Loucy (cell line): Measurements from ENCODE around the gene ZNF138.
"Not testable (repeated sequence)": the region's sequence is repeated elsewhere in the genome, so short reads cannot be mapped to it uniquely, and the experiment has no call there.

ENCODE experiments used
- EZH2phosphoT487 ChIP-seq: fragments of 200-600 bp; IDR thresholded peaks from 2 replicates; pipeline ENCODE4 v1.6.1; 2018; ENCODE audit warnings: antibody characterized with exemption, mild to moderate bottlenecking, moderate library complexity, borderline replicate concordance
- TF ChIP-seq, protein P1 (sequence below): fragments of 200-600 bp; sonication (generic); conservative IDR thresholded peaks from 2 replicates; pipeline ENCODE4 v1.5.1; 2014; ENCODE audit warnings: mild to moderate bottlenecking, antibody characterized with exemption, low read length

DNA sequence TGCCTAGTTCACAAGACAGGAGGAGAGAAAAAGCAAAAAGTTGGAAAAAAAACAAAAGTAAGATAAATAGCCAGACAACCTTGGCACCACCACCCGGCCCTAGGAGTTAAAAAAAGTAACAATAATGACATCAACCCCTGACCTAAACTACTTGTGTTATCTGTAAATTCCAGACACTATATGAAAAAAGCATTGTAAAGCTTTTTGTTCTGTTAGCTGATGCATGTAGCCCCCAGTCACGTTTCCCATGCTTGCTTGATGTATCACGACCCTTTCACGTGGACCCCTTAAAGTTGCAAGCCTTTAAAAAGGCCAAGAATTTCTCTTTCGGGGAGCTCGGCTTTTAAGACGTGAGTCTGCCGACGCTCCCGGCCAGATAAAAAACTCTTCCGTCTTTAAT is 5.0 kb upstream of the ZNF138 start:
- TF ChIP-seq, protein P1, sequence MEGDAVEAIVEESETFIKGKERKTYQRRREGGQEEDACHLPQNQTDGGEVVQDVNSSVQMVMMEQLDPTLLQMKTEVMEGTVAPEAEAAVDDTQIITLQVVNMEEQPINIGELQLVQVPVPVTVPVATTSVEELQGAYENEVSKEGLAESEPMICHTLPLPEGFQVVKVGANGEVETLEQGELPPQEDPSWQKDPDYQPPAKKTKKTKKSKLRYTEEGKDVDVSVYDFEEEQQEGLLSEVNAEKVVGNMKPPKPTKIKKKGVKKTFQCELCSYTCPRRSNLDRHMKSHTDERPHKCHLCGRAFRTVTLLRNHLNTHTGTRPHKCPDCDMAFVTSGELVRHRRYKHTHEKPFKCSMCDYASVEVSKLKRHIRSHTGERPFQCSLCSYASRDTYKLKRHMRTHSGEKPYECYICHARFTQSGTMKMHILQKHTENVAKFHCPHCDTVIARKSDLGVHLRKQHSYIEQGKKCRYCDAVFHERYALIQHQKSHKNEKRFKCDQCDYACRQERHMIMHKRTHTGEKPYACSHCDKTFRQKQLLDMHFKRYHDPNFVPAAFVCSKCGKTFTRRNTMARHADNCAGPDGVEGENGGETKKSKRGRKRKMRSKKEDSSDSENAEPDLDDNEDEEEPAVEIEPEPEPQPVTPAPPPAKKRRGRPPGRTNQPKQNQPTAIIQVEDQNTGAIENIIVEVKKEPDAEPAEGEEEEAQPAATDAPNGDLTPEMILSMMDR, result not testable (repeated sequence)
- TF ChIP-seq EZH2phosphoT487, result not testable (repeated sequence)
